HG03565 (cell line): ENCODE results near the gene STX12.

Experiments used
- ATAC-seq: cut with Tn5 transposase; IDR thresholded peaks from one replicate; pipeline ENCODE4 v1.9.1; 2021; ENCODE audit warnings: mild to moderate bottlenecking, moderate library complexity; ENCODE audit not compliant: unreplicated experiment

STX12 gene

GRCh38 chr1:27772932-27773825, at the start of gene STX12:
Gene STX12 (plus strand): TSS chr1:27773219. CDS start chr1:27773308, 89 bp downstream.
- ATAC-seq, result peak; percentile 82

DNA sequence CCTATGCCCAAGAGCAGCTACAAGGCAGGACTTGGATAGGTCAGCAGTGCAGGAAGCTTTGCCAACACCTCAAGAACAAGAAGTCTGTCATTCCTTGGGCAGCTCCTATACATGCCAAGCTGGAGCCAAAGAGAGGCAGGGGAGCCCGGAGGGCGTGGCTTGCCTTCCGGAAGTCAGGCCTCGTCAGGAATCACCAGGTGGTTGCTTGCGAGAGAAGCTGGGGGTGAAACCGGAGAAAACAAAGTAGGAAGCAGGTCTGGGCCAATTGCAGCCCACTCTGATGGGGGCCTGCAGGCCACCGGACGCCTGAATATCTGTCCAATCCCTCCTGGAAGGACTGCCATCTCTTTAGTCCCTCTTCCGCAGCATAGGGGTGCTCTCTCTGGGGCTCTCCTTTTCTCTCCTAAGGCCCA, 48.1 kb upstream of the STX12 start:
- ATAC-seq, result no peak

DNA sequence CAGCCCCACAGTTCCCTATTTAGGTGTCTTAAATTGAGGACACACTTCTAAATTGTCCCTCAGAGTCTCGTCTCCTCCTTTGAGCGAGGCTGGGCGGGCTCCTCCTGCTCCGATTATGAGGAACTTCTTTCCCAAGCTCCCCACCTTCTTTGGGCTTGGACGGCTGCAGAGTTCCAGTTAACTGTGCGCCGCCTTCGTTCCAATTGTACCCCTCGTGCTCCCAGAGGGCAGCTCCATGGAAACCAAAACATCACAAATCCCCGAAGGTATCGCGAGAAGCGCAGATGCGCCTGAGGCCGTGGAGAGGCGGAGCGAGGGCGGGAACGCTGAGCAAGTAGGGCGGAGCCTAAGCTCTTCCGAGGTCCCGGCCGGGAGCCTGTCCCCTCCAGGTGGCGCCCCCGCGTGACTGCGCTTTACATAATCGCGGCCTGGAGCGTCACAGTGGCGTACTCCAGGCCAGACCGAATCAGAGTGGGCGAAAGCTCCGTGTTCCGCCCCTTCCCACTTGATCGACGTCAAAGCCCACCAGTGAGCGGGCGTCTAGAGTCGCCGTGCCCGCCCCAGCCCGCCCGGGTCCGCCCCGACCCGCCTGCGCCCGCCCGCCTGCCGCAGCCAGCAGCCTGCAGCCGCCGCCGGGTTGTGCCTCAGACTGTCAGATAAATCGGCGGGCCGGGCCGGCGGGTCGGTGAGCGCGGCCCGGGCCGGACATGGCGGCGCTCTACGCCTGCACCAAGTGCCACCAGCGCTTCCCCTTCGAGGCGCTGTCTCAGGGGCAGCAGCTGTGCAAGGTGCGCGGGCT, 47.4 kb upstream of the STX12 start, which contains the start of gene FAM76A:
Gene FAM76A (plus strand): TSS at position 588 of the 799 bp plus-strand sequence. CDS start 120 bp downstream, at position 708.
- peak; percentile 90 for ATAC-seq

DNA sequence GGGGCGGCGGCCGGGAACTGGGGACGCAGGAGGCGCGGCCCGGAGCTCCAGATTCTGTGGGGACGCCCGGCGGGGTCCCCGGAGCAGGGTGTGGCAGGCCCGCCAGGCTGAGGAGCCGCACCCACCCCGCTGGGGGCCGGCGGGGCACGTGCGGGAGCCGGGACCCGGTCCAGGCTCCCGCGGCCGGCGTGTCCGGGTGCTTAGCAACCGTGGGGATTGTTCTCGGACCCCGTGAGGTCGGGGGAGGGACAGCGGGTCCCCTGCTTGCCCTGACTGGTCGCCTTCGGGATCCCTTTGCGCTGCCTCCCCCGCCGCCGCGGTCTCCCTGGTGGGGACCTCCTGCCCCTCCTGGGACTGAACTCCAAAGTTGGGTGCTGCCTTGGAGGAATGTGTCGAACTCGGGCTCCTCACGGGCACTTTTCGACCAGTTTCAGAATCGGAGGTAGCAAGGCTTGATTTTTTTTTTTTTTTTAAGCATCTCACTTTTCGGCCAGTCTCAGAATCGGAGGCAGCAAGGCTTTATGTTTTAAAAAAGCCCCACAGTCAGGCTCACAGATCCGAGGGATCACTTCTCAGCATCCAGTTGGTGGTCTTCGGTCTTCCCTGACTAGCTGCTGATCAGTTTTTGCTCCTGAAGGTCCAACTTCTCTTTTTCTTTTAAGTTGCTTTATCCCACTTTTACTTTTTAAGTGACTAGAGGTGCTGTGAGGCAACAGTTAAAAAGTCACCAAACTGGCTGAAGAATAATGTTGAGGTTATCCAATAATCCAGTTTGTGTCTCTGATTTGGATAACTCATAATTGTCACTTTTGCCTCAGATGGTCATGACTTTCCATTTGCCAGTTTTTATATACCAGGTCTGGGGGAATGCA, 46.6 kb upstream of the STX12 start:
- ATAC-seq, result peak; percentile 25

DNA sequence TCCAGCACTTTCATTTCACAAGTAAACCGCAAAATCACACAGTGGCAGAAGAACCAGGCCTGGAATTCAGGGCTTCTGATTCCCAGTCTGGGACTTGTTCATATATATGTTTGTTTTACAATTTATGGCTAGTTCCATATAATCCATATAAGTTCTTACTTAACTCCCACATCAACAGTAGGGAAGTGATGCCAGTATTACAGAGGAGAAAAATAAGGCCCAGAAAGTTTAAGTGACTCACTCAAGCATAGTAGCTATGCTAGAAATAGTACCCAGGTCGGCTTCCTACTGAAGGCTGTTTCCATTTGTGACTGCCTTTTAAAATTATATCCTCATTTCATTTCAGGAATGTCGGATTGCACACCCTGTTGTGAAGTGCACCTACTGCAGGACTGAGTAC, 45.9 kb upstream of the STX12 start:
- ATAC-seq, result no peak

- no peak for ATAC-seq
Measured at GRCh38 chr1:27736252-27736651, 36.8 kb upstream of the STX12 start.

- ATAC-seq, result no peak
Measured at GRCh38 chr1:27741121-27741520, 31.9 kb upstream of the STX12 start.

DNA sequence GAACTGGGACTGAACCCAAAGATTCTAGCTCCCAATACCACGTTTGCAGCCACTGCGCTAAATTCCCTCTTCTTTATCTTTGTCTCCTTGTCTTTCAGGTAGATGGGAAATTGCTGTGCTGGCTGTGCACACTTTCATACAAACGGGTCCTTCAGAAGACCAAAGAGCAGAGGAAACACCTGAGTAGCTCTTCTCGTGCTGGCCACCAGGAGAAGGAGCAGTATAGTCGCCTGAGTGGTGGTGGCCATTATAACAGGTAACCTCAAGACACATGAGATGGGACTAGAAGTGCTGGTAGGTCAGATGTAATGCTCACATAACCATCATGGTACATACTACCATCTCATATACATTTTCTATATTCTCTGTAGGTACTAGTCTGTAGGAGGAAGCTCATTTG, 28.5 kb upstream of the STX12 start:
- no peak for ATAC-seq

DNA sequence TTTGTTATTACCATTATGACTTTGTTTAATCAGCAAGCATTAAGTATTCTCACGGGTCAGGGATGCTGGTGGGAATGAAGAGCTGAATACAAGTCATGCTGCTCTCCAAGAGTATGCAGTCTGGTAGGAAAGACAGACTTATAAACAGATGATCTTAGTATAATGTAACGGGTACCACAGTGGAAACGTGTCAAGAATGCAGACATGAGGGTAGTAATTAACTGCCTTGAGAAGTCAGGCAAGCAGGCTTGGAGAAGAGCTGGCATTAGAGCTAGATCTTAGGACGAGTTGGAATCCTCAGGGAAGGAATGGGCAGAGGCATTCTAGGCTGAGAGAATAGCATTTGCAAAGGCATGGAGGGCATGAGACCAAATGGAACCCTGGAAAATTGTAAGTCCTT, 27.6 kb upstream of the STX12 start:
- no peak for ATAC-seq

GRCh38 chr1:27752360-27752759, 20.7 kb upstream of the STX12 start:
- no peak for ATAC-seq

DNA sequence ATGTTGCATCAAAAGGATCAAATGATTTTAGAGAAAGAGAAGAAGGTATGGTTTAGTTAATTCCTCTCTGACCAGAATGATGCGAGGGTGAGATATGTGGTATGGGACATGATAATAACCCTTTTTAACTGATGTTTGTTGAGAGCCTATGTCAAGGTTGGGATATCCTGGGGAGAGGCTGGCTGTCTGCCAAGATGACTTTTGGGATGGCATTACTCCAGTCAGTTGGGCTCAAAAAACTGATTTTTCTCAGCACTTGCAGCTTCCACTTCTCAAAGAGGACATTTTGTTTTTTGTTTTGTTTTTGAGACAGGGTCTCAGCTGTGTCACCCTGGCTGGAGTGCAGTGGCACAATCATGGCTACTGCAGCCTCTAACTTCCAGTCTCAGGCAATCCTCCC, 17.7 kb upstream of the STX12 start:
- no peak for ATAC-seq

GRCh38 chr1:27755865-27756264, 17.2 kb upstream of the STX12 start:
- ATAC-seq, result no peak

- no peak for ATAC-seq
Measured at GRCh38 chr1:27759236-27759635, 13.8 kb upstream of the STX12 start.

DNA sequence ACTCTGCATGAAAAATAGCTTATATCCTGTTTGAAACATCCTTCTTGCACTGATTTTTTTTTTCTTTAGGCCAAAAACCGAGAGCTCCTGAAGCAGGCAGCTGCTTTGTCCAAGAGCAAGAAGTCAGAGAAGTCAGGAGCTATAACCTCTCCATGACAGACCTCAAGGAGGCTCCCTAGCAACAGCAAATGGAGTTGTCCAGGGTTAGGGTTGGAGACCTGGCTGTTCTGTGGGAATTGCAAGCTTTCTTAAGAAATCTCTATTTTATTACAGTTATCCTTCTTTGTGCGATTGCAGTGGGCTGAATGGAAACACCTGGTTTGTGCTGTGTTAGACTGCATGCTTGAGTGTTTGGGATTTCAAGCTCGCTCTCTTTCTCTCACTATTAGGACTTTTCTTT, 12.6 kb upstream of the STX12 start:
- ATAC-seq, result no peak

DNA sequence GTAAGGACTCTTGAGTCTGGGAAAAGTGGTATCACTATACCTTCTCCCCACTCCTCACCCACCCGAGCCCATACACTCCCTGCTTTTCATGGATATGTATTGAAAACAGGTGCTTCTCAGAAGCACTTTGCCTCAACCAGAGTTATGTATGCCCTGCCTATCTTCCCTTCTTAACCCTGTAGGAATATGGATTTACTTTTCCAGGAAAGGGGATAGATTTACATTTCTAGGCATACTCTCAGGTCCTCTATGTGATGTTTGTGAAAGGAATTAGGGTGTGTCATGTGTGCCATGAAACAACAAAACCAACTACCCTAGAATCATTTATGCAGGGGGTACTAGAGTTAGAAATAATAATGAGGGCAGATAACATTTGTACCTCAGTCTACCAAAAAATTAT, 11.0 kb upstream of the STX12 start:
- no peak for ATAC-seq

- no peak for ATAC-seq
Measured at GRCh38 chr1:27763358-27763757, 9.7 kb upstream of the STX12 start.

GRCh38 chr1:27770293-27770830, 2.7 kb upstream of the STX12 start:
- no peak for ATAC-seq

DNA sequence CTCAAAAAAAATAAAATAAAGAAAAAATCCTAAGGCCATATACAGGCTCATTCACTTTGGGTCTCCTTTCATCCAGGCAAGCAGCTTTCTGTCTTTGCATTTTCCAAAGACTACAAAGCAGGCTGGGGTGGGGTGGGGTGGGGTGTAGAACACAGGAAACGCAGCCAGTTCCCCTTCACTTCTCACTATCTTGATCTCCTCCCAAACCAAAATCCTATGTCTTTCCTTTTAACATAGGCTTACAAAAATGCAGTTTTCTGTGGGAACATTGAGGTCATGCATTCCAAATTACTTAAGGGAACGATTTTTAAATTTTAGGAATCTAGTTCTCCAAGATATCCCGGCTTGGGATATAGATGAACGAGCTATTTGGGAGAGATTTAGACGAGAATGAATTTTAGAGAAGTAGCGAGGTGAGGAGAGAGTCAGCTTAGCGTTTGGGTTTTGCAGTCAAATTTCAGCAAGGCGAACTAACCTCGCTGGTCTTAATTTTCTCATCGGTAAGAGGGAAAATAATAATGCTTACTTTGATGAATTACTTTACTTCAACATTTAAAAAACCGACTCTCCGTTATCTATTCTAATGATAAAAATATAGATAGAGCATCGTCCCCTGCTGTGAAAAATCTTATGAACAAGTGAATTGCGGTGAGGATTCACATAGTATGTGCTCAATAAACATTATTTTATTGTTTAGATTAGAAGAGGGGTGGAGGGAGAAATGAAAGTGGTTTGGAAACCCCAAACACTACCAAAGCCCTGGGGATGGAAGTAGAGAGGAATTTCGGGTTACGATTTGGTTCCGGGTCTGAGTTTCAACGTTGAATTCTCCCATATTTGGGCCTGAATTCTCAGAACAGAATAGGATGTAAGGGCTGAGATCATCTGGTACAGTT, 735 bp upstream of the STX12 start:
- no peak for ATAC-seq

DNA sequence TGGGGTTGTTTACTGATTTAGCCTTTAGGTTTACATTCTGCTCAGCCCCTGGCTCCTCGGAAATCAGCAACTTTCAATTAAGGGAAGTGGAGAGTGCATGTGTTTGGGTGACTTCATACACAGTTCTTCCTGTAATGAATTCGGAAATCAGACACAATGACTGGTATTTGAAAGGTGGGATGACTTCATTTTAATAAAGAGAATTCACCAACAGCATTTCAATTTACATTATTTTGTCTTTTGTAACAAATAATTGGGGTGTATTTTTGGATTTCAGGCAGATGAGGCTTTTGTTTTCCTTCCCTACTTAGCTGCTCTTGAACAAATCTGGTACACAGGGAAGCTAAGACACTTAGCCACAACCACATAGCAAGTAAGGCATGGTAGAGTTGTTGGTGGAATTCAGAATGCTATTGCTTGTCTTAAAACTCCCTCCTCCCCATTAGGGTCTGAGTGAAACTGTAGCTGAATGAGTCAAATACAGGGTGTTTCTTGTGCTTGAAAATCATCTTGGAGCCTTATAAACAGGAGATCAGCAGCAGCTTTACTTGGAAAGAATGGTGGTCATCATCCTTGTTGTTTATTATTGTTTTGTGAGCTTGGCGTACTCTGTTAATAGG, 917 bp downstream of the STX12 start:
- ATAC-seq, result no peak
